Stimulated activated CD4-positive, alpha-beta T cell treated with anti-CD3 and anti-CD28 coated beads, Interleukin-4, amount 100 ng/mL, for 24 hours (primary cell): Measurements from ENCODE around the gene SSU72.

Experiments
- DNase-seq: peaks from one replicate; pipeline ENCODE4 v3.0.0-alpha.2; 2020

Gene SSU72

GRCh38 chr1:1574721-1575537 lies at the start of gene SSU72:
TSS of gene SSU72 (minus strand) at chr1:1574863. CDS start at chr1:1574557, 306 bp downstream.
- DNase-seq: peak; percentile 93

GRCh38 chr1:1623631-1624442 lies 49.2 kb upstream of the SSU72 start:
- no peak for DNase-seq

- DNase-seq: no peak
These were observed 48.5 kb upstream of the SSU72 start for GRCh38 chr1:1623181-1623630.

- DNase-seq: no peak
These were observed 48.1 kb upstream of the SSU72 start for GRCh38 chr1:1622788-1623094.

GRCh38 chr1:1622010-1622787 lies 47.5 kb upstream of the SSU72 start:
- no peak for DNase-seq

- no peak for DNase-seq
These were observed 46.7 kb upstream of the SSU72 start for GRCh38 chr1:1621173-1622009.

GRCh38 chr1:1620433-1621139 lies 45.9 kb upstream of the SSU72 start:
- DNase-seq: no peak

- no peak for DNase-seq
These were observed 45.3 kb upstream of the SSU72 start for GRCh38 chr1:1619917-1620361.

GRCh38 chr1:1618396-1619068 lies 43.9 kb upstream of the SSU72 start:
- no peak for DNase-seq

GRCh38 chr1:1617925-1618324 lies 43.3 kb upstream of the SSU72 start:
- no peak for DNase-seq

- no peak for DNase-seq
These were observed 42.9 kb upstream of the SSU72 start for GRCh38 chr1:1617516-1617915.

GRCh38 chr1:1616838-1617237 lies 42.2 kb upstream of the SSU72 start:
- no peak for DNase-seq

GRCh38 chr1:1616045-1616790 lies 41.6 kb upstream of the SSU72 start:
- DNase-seq: peak; percentile 43

- DNase-seq: peak; percentile 96
These were observed 40.8 kb upstream of the SSU72 start, which contains the start of gene MIB2 for GRCh38 chr1:1615256-1616044. TSS of gene MIB2 (plus strand) at chr1:1615500. CDS start at chr1:1623453, 7,953 bp downstream.

GRCh38 chr1:1614954-1615255 lies 40.2 kb upstream of the SSU72 start:
- no peak for DNase-seq

GRCh38 chr1:1614204-1614953 lies 39.7 kb upstream of the SSU72 start:
- peak; percentile 71 for DNase-seq

GRCh38 chr1:1613509-1614082 lies 38.9 kb upstream of the SSU72 start:
- no peak for DNase-seq

GRCh38 chr1:1612104-1612400 lies 37.4 kb upstream of the SSU72 start:
- DNase-seq: no peak

- no peak for DNase-seq
These were observed 36.1 kb upstream of the SSU72 start for GRCh38 chr1:1610796-1611195.
